IMR-90 (cell line): ENCODE measurements around the gene EFHC1. TPM values are rescaled to one million over a fixed set of nuclear protein-coding genes. Genes with fewer than 3 reads are reported as not detected.

Experiments used
- ATAC-seq: fragments of 200-7000 bp; cut with Tn5 transposase; 2 replicates; pipeline ENCODE4 v1.9.1; 2020; ENCODE audit warnings: low read depth, mild to moderate bottlenecking, moderate library complexity
- BruUV-seq: library from RNA; stranded (reverse); fragments of 400-500 nt; replicated peaks from 2 replicates; lab custom pipeline; 2021; lab: Mats Ljungman, UMichigan
- CTCF ChIA-PET: fragments of 300-600 bp; formaldehyde crosslinking; extraction: SDS; loops from one replicate; lab custom pipeline; 2021; ENCODE audit warnings: antibody characterized with exemption; lab: Yijun Ruan, JAX
- POLR2A ChIA-PET: fragments of 300-600 bp; sonication (Branson Sonifier 250); formaldehyde crosslinking; loops from one replicate; lab custom pipeline; 2022; ENCODE audit warnings: antibody characterized with exemption; ENCODE audit not compliant: unreplicated experiment; lab: Charles Lee
- DNase-seq: peaks from one replicate; pipeline ENCODE4 v3.0.0; 2013
- H2AFZ ChIP-seq: replicated peaks from 2 replicates; pipeline ENCODE3; 2013; ENCODE audit warnings: low read length, mild to moderate bottlenecking; ENCODE audit not compliant: poor library complexity
- H2AK5ac ChIP-seq: 2 replicates; pipeline ENCODE4 v1.6.1; 2013; ENCODE audit warnings: low read depth, low read length, inconsistent platforms
- H2AK9ac ChIP-seq: replicated peaks from 2 replicates; pipeline ENCODE3; 2013; ENCODE audit warnings: mild to moderate bottlenecking, low read depth, low read length, moderate library complexity; ENCODE audit not compliant: poor library complexity
- H2BK120ac ChIP-seq: 2 replicates; pipeline ENCODE4 v1.6.1; 2013; ENCODE audit warnings: low read depth, low read length, inconsistent platforms
- H2BK15ac ChIP-seq: 3 replicates; pipeline ENCODE4 v1.6.1; 2013; ENCODE audit warnings: low read depth, low read length, inconsistent platforms
- H2BK20ac ChIP-seq: 2 replicates; pipeline ENCODE4 v1.6.1; 2013; ENCODE audit warnings: low read depth, mild to moderate bottlenecking, inconsistent platforms, low read length, moderate library complexity
- H2BK5ac ChIP-seq: 2 replicates; pipeline ENCODE4 v1.6.1; 2013; ENCODE audit warnings: mild to moderate bottlenecking, low read depth, low read length, inconsistent platforms; ENCODE audit not compliant: poor library complexity, severe bottlenecking
- H3K14ac ChIP-seq: replicated peaks from 2 replicates; pipeline ENCODE4 v1.6.1; 2013; ENCODE audit warnings: low read depth, low read length, inconsistent platforms
- H3K18ac ChIP-seq: 2 replicates; pipeline ENCODE4 v1.6.1; 2013; ENCODE audit warnings: low read depth, low read length, control low read depth
- H3K23ac ChIP-seq: 2 replicates; pipeline ENCODE4 v1.6.1; 2013; ENCODE audit warnings: low read depth, low read length, inconsistent platforms
- H3K27ac ChIP-seq: 2 replicates; pipeline ENCODE4 v1.5.1; 2013; ENCODE audit warnings: mild to moderate bottlenecking, control low read depth, low read length; ENCODE audit not compliant: insufficient read depth
- H3K27me3 ChIP-seq: 2 replicates; pipeline ENCODE4 v1.6.1; 2013; ENCODE audit warnings: low read length; ENCODE audit not compliant: control insufficient read depth, insufficient read depth
- H3K36me3 ChIP-seq: 2 replicates; pipeline ENCODE4 v1.6.1; 2013; ENCODE audit warnings: low read length, mixed read lengths; ENCODE audit not compliant: control insufficient read depth, insufficient read depth
- H3K4ac ChIP-seq: 2 replicates; pipeline ENCODE4 v1.6.1; 2013; ENCODE audit warnings: low read depth, low read length, inconsistent platforms
- H3K4me1 ChIP-seq: 2 replicates; pipeline ENCODE4 v1.6.1; 2013; ENCODE audit warnings: low read length, mixed read lengths; ENCODE audit not compliant: control insufficient read depth, insufficient read depth
- H3K4me2 ChIP-seq: 2 replicates; pipeline ENCODE4 v1.6.1; 2013; ENCODE audit warnings: low read depth, mild to moderate bottlenecking, control low read depth, low read length, moderate library complexity
- H3K4me3 ChIP-seq: 2 replicates; pipeline ENCODE4 v1.5.1; 2013; ENCODE audit warnings: low read depth, mild to moderate bottlenecking, control low read depth, low read length, moderate library complexity; ENCODE audit not compliant: insufficient read depth
- H3K56ac ChIP-seq: 2 replicates; pipeline ENCODE4 v1.6.1; 2013; ENCODE audit warnings: low read length, inconsistent platforms; ENCODE audit not compliant: insufficient read depth; ENCODE audit errors: extremely low read depth
- H3K79me1 ChIP-seq, 2 experiments: 2 replicates each; pipeline ENCODE4 v1.6.1; 2013; ENCODE audit warnings: low read length in 2 of 2, inconsistent platforms in 1 of 2, low read depth in 1 of 2
- H3K9ac ChIP-seq: 2 replicates; pipeline ENCODE4 v1.6.1; 2013; ENCODE audit warnings: low read depth, low read length, control low read depth
- H3K9me1 ChIP-seq: 2 replicates; pipeline ENCODE4 v1.6.1; 2013; ENCODE audit warnings: low read length, inconsistent platforms; ENCODE audit not compliant: insufficient read depth
- H3K9me3 ChIP-seq: 2 replicates; pipeline ENCODE4 v1.6.1; 2013; ENCODE audit warnings: low read length; ENCODE audit not compliant: control insufficient read depth, insufficient read depth
- H4K20me1 ChIP-seq: 2 replicates; pipeline ENCODE4 v1.6.1; 2013; ENCODE audit warnings: low read length, inconsistent platforms; ENCODE audit not compliant: insufficient read depth
- H4K5ac ChIP-seq: 2 replicates; pipeline ENCODE4 v1.6.1; 2013; ENCODE audit warnings: mild to moderate bottlenecking, low read depth, low read length, control low read depth
- H4K8ac ChIP-seq, 2 experiments: 2 replicates each; pipeline ENCODE4 v1.6.1; 2013; ENCODE audit warnings: low read depth in 2 of 2, low read length in 2 of 2, control low read depth in 1 of 2, inconsistent platforms in 1 of 2
- H4K91ac ChIP-seq: 2 replicates; pipeline ENCODE4 v1.6.1; 2013; ENCODE audit warnings: low read depth, low read length, inconsistent platforms; ENCODE audit not compliant: insufficient read depth
- CEBPB ChIP-seq: IDR thresholded peaks from 2 replicates; pipeline ENCODE4 v1.6.1; 2012; ENCODE audit warnings: low read depth, low read length, improper control_type of control experiment
- CHD1 ChIP-seq: IDR thresholded peaks from 2 replicates; pipeline ENCODE4 v1.6.1; 2012; ENCODE audit warnings: low read depth, low read length, improper control_type of control experiment
- FOS ChIP-seq: fragments of 150-350 bp; IDR thresholded peaks from 2 replicates; pipeline ENCODE4 v1.6.1; 2016; ENCODE audit warnings: low read depth, low read length
- MAFK ChIP-seq: IDR thresholded peaks from 2 replicates; pipeline ENCODE4 v1.6.1; 2012; ENCODE audit warnings: low read depth, low read length, improper control_type of control experiment
- MAZ ChIP-seq: IDR thresholded peaks from 2 replicates; pipeline ENCODE4 v1.6.1; 2012; ENCODE audit warnings: low read depth, mild to moderate bottlenecking, low read length, improper control_type of control experiment, moderate library complexity, borderline replicate concordance
- MXI1 ChIP-seq: IDR thresholded peaks from 2 replicates; pipeline ENCODE4 v1.6.1; 2012; ENCODE audit warnings: low read depth, mild to moderate bottlenecking, low read length, moderate library complexity, borderline replicate concordance
- POLR2A ChIP-seq: IDR thresholded peaks from 2 replicates; pipeline ENCODE4 v1.6.1; 2012; ENCODE audit warnings: mild to moderate bottlenecking, low read depth, low read length
- RAD21 ChIP-seq: IDR thresholded peaks from 2 replicates; pipeline ENCODE4 v1.6.1; 2012; ENCODE audit warnings: low read length, improper control_type of control experiment
- RFX5 ChIP-seq: IDR thresholded peaks from 2 replicates; pipeline ENCODE4 v1.8.0; 2012; ENCODE audit warnings: low read depth, mild to moderate bottlenecking, low read length, moderate library complexity
- WGBS, 2 experiments: methylation state at CpG; one replicate each; pipeline versions ENCODE4 v1.1.5 to v1.1.7; 2013; ENCODE audit warnings: missing lambda C conversion rate in 2 of 2; ENCODE audit not compliant: insufficient read length in 1 of 2; ENCODE audit errors: extremely low coverage in 2 of 2; 5-methylcytosine and 5-hydroxymethylcytosine counted together
- dilution Hi-C: fragments of 300-500 bp; cut with HindIII; formaldehyde crosslinking; loops from one replicate; pipeline ENCODE4 v1.14.3; 2018; ENCODE audit warnings: low sequenced_read_pairs; ENCODE audit not compliant: unreplicated experiment
- in situ Hi-C: fragments of 300-500 bp; cut with MboI; formaldehyde crosslinking; loops from 3 replicates; pipeline ENCODE4 v1.14.3; 2019; ENCODE audit warnings: low sequenced_read_pairs, inconsistent platforms, mixed read lengths
- intact Hi-C: fragments of 100-400 bp; cut with micrococcal nuclease; formaldehyde crosslinking; loops from 2 replicates; pipeline ENCODE4 v1.10.0; 2022
- polyA plus RNA-seq, 3 experiments: library from polyadenylated mRNA; depleted of rRNA; stranded (reverse); fragments of >200 nt; gene quantifications; 2 replicates each; pipeline ENCODE4 v1.2.3, GENCODE V29; 2012; ENCODE audit warnings: low replicate concordance in 1 of 3
- total RNA-seq: library from RNA; depleted of rRNA; stranded (reverse); fragments of >200 nt; gene quantifications from 2 replicates; pipeline ENCODE4 v1.2.3, GENCODE V29; 2012
- TF ChIP-seq, protein P1 (sequence below): fragments of 150-350 bp; IDR thresholded peaks from 2 replicates; pipeline ENCODE4 v1.6.1; 2017; ENCODE audit warnings: mild to moderate bottlenecking, antibody characterized with exemption, low read length, low read depth
- TF ChIP-seq, protein P2 (sequence below): fragments of 150-350 bp; IDR thresholded peaks from 2 replicates; pipeline ENCODE4 v1.6.1; 2016; ENCODE audit warnings: low read depth, mild to moderate bottlenecking, low read length, moderate library complexity, borderline replicate concordance

EFHC1 gene
- total and polyA plus RNA-seq, 2 of the 4 experiments (the other 2 are of a cell fraction): 14.0 to 23.0 TPM

DNA sequence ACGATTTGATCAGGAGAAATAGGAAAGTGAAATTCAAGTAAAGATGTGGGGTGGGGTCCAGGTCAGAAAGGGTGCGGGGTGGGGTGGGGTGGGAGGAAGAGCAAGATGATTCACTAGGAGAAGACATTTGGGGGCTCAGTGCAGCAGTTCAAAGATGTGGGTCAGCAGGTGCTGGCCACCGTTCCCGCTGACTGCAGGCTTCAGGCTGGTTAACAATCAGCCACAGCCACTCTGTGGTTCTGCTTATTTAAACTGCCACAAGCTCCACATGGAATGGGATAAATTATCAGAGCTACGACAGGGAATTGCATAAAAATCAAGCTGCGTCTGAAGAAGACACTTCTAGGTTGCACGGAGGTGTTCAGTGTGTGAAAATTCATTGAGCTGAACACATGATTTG, 107.3 kb downstream of the EFHC1 start:
- H4K20me1 ChIP-seq: peaks cover 5% of the 10 kb centered on the region; the same call in 1 of the 2 replicates
- no peak overlapping the region for H2AFZ ChIP-seq
- H4K8ac ChIP-seq: no peak overlapping the region
- H3K18ac ChIP-seq: no peak overlapping the region
- H4K91ac ChIP-seq: no peak overlapping the region
- in situ Hi-C loops: no loop called here
- H3K4me1 ChIP-seq: peaks cover 21% of the 10 kb centered on the region
- no peak overlapping the region for H3K56ac ChIP-seq
- H3K27me3 ChIP-seq: no peaks in the 10 kb centered on the region
- H2BK20ac ChIP-seq: no peak overlapping the region
- no peak overlapping the region for H2AK5ac ChIP-seq
- H3K14ac ChIP-seq: no peak overlapping the region
- CTCF ChIA-PET: no interaction called here
- H3K9ac ChIP-seq: no peak overlapping the region
- H3K23ac ChIP-seq: no peak overlapping the region
- no peak overlapping the region for H2BK120ac ChIP-seq
- H2BK5ac ChIP-seq: no peak overlapping the region
- H3K4me2 ChIP-seq: no peak overlapping the region
- POLR2A ChIA-PET: no interaction called here
- H4K5ac ChIP-seq: no peak overlapping the region
- H3K79me1 ChIP-seq: peaks cover 29 to 87% of the 10 kb centered on the region in 2 experiments
- H3K9me1 ChIP-seq: peaks cover 37% of the 10 kb centered on the region
- ATAC-seq: no peak
- H3K4ac ChIP-seq: no peak overlapping the region
- H3K27ac ChIP-seq: no peak overlapping the region
- no TSS peak for BruUV-seq
- TF ChIP-seq POLR2A (no peak), RAD21 (no peak), MAFK (no peak), MXI1 (no peak), FOS (no peak), MAZ (no peak), CHD1 (no peak), CEBPB (no peak), RFX5 (no peak)
- TF ChIP-seq, protein P1, sequence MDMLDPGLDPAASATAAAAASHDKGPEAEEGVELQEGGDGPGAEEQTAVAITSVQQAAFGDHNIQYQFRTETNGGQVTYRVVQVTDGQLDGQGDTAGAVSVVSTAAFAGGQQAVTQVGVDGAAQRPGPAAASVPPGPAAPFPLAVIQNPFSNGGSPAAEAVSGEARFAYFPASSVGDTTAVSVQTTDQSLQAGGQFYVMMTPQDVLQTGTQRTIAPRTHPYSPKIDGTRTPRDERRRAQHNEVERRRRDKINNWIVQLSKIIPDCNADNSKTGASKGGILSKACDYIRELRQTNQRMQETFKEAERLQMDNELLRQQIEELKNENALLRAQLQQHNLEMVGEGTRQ: no peak
- TF ChIP-seq, protein P2, sequence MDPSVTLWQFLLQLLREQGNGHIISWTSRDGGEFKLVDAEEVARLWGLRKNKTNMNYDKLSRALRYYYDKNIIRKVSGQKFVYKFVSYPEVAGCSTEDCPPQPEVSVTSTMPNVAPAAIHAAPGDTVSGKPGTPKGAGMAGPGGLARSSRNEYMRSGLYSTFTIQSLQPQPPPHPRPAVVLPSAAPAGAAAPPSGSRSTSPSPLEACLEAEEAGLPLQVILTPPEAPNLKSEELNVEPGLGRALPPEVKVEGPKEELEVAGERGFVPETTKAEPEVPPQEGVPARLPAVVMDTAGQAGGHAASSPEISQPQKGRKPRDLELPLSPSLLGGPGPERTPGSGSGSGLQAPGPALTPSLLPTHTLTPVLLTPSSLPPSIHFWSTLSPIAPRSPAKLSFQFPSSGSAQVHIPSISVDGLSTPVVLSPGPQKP: no peak
- no peaks in the 10 kb centered on the region for H3K9me3 ChIP-seq
- DNase-seq: no peak
- no peak overlapping the region for H2BK15ac ChIP-seq
- H3K4me3 ChIP-seq: no peak overlapping the region
- H2AK9ac ChIP-seq: no peak overlapping the region
- intact Hi-C loops: no loop called here
- WGBS, 2 experiments: 100% methylated on average over 1 of the region's 7 CpGs; no CpG with 5 or more reads in 1 of the 2 experiments
- peaks cover 18% of the 10 kb centered on the region for H3K36me3 ChIP-seq
- dilution Hi-C loops: no loop called here
